Tibial nerve (tissue), 4 donors: Measurements from ENCODE around the gene IZUMO4.

Source experiments
- EP300 ChIP-seq, 2 donors: sonication (generic); formaldehyde crosslinking; IDR thresholded peaks; one replicate each; pipeline ENCODE4 v1.6.1; 2017; ENCODE audit warnings: antibody characterized with exemption in 2 of 2, mild to moderate bottlenecking in 1 of 2
- POLR2A ChIP-seq, 2 donors: fragments of 450-650 bp; IDR thresholded peaks; one replicate each; pipeline ENCODE4 v1.6.1; 2017; ENCODE audit warnings: antibody characterized with exemption in 2 of 2, mild to moderate bottlenecking in 2 of 2, moderate library complexity in 2 of 2
- TF ChIP-seq, protein P1 (sequence below), 5 experiments: fragments of 200-600 bp in 3 of 5; fragments of 450-650 bp in 2 of 5; sonication (generic) in 3 of 5; IDR thresholded peaks; one replicate each; pipeline ENCODE4 v1.5.1; 2016 to 2019; ENCODE audit warnings: antibody characterized with exemption in 5 of 5, mild to moderate bottlenecking in 3 of 5, moderate library complexity in 2 of 5

DNA sequence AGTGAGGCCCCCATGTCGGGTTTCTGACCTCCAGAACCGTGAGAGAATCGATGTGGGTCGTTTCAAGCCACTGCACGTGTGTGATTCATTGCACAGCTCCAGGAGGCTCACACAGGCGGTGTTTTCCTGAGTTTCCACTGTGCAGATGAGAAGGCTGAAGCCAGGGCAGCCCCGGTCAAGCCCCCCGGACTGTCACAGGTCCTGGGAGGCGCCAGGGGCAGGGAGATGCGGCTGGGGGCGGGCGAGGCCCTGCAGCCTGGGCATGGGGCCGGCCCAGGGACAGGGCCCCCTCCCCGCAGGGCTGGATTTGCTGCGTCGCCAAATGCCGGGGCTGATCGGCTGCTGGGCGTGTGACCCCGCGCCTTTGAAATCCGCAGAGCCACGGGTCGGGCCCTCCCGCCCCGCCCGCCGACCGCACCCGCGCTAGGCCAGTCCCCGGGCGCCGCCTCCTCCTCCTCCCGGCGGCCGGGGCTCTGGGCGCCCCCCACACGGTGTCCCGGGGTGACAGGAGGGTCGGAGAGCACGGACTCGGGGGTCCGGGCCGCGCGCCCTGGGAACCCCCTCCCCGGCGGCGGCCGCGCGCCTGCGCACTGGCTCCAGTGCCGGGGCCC, 35.7 kb upstream of the IZUMO4 start:
- peak; percentile 86 to 95 for TF ChIP-seq POLR2A (IDR thresholded peaks at IDR 0.05)
- TF ChIP-seq, protein P1, sequence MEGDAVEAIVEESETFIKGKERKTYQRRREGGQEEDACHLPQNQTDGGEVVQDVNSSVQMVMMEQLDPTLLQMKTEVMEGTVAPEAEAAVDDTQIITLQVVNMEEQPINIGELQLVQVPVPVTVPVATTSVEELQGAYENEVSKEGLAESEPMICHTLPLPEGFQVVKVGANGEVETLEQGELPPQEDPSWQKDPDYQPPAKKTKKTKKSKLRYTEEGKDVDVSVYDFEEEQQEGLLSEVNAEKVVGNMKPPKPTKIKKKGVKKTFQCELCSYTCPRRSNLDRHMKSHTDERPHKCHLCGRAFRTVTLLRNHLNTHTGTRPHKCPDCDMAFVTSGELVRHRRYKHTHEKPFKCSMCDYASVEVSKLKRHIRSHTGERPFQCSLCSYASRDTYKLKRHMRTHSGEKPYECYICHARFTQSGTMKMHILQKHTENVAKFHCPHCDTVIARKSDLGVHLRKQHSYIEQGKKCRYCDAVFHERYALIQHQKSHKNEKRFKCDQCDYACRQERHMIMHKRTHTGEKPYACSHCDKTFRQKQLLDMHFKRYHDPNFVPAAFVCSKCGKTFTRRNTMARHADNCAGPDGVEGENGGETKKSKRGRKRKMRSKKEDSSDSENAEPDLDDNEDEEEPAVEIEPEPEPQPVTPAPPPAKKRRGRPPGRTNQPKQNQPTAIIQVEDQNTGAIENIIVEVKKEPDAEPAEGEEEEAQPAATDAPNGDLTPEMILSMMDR (IDR thresholded peaks at IDR 0.05): peak in 1 of 5 experiments; percentile 41
- no peak for TF ChIP-seq EP300 (IDR thresholded peaks at IDR 0.05)
